GM12878 (cell line): ENCODE results near the gene CACNA2D3.

Source experiments
- KDM1A ChIP-seq: fragments of 200-600 bp; sonication (generic); IDR thresholded peaks from 2 replicates; pipeline ENCODE4 v1.6.1; 2016; ENCODE audit warnings: borderline replicate concordance
- POLR2A ChIP-seq: IDR thresholded peaks from 2 replicates; pipeline ENCODE4 v1.6.1; 2011; ENCODE audit warnings: low read depth, mild to moderate bottlenecking, low read length
- RAD21 ChIP-seq: IDR thresholded peaks from 2 replicates; pipeline ENCODE4 v1.6.1; 2011; ENCODE audit warnings: mild to moderate bottlenecking, low read depth, low read length, moderate library complexity; ENCODE audit not compliant: insufficient read depth
- SPI1 ChIP-seq: IDR thresholded peaks from 2 replicates; pipeline ENCODE4 v1.6.1; 2011; ENCODE audit warnings: low read depth, mild to moderate bottlenecking, low read length, moderate library complexity, borderline replicate concordance; ENCODE audit not compliant: insufficient read depth
- SREBF1 ChIP-seq: IDR thresholded peaks from 2 replicates; pipeline ENCODE4 v1.6.1; 2012; ENCODE audit warnings: mild to moderate bottlenecking, low read length
- TF ChIP-seq, protein P1 (sequence below): IDR thresholded peaks from 2 replicates; pipeline ENCODE4 v1.6.1; 2011; ENCODE audit warnings: mild to moderate bottlenecking, low read depth, low read length, moderate library complexity; ENCODE audit not compliant: insufficient replicate concordance
- TF ChIP-seq, protein P2 (sequence below), 3 experiments: IDR thresholded peaks in 2 of 3; conservative IDR thresholded peaks in 1 of 3; 2 replicates each; pipeline ENCODE4 v1.5.1; 2011; ENCODE audit warnings: low read depth in 3 of 3, low read length in 3 of 3, mild to moderate bottlenecking in 3 of 3, control low read depth in 2 of 3, moderate library complexity in 2 of 3, inconsistent platforms in 1 of 3, mixed read lengths in 1 of 3; ENCODE audit not compliant: control insufficient read depth in 2 of 3, insufficient read depth in 1 of 3; ENCODE audit errors: extremely low read depth in 1 of 3

DNA sequence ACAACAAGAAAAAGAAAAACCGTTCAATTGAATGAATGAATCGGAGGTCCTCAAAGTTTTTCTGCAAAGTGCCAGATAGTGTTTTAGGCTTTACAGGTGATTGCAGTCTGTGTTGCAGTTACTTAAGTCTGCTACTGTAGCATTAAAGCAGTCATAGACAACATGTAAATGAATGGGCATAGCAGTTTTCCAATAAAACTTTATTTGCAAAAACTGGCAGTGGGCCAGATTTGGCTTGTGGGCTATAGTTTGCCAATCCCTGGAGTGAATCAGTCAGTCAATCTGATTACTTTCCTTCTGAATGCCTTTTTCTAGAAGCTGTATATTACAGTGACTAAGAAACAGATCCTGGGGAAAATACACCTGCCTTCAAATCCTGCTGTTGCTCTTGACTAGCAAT is 562.9 kb downstream of the CACNA2D3 start:
- TF ChIP-seq SREBF1, result no peak
- TF ChIP-seq RAD21, result no peak
- no peak for TF ChIP-seq POLR2A
- TF ChIP-seq, protein P1, sequence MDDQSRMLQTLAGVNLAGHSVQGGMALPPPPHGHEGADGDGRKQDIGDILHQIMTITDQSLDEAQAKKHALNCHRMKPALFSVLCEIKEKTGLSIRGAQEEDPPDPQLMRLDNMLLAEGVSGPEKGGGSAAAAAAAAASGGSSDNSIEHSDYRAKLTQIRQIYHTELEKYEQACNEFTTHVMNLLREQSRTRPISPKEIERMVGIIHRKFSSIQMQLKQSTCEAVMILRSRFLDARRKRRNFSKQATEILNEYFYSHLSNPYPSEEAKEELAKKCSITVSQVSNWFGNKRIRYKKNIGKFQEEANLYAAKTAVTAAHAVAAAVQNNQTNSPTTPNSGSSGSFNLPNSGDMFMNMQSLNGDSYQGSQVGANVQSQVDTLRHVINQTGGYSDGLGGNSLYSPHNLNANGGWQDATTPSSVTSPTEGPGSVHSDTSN, result no peak
- TF ChIP-seq, protein P2, sequence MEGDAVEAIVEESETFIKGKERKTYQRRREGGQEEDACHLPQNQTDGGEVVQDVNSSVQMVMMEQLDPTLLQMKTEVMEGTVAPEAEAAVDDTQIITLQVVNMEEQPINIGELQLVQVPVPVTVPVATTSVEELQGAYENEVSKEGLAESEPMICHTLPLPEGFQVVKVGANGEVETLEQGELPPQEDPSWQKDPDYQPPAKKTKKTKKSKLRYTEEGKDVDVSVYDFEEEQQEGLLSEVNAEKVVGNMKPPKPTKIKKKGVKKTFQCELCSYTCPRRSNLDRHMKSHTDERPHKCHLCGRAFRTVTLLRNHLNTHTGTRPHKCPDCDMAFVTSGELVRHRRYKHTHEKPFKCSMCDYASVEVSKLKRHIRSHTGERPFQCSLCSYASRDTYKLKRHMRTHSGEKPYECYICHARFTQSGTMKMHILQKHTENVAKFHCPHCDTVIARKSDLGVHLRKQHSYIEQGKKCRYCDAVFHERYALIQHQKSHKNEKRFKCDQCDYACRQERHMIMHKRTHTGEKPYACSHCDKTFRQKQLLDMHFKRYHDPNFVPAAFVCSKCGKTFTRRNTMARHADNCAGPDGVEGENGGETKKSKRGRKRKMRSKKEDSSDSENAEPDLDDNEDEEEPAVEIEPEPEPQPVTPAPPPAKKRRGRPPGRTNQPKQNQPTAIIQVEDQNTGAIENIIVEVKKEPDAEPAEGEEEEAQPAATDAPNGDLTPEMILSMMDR (IDR thresholded peaks at IDR 0.05 in 2 of 3, conservative IDR thresholded peaks at IDR 0.05 in 1 of 3; ENCODE audit: control insufficient read depth in 2 of 3, extremely low read depth in 1 of 3, insufficient read depth in 1 of 3, low read depth in 3 of 3, low read length in 3 of 3), result no peak
- TF ChIP-seq KDM1A, result no peak
- TF ChIP-seq SPI1, result no peak
